CD4-positive, CD25-positive, alpha-beta regulatory T cell (primary cell): Measurements from ENCODE around the gene SPDYE6. TPM values are rescaled to one million over a fixed set of nuclear protein-coding genes. Genes with fewer than 3 reads are reported as not detected.
"Not testable (repeated sequence)": the region's sequence is repeated elsewhere in the genome, so short reads cannot be mapped to it uniquely, and the experiment has no call there.

Experiments used
- ATAC-seq, 2 donors: fragments of 150-1000 bp; cut with Tn5 transposase; one replicate each; pipeline ENCODE4 v1.10.0; 2021; ENCODE audit warnings: low read depth in 2 of 2, moderate number of reproducible peaks in 2 of 2, moderate library complexity in 1 of 2
- DNase-seq, 3 donors: peaks; one replicate each; pipeline versions ENCODE4 v3.0.0 to v3.0.0-alpha.2; 2012 to 2022; ENCODE audit warnings: mixed read lengths in 1 of 3
- H3K27ac ChIP-seq: one replicate; pipeline ENCODE4 v1.7.0; 2013; ENCODE audit warnings: mild to moderate bottlenecking, low read length; ENCODE audit not compliant: insufficient read depth, poor library complexity, severe bottlenecking
- H3K27me3 ChIP-seq: one replicate; pipeline ENCODE4 v1.7.0; 2013; ENCODE audit warnings: low read length; ENCODE audit not compliant: control insufficient read depth, insufficient read depth
- H3K36me3 ChIP-seq: one replicate; pipeline ENCODE4 v1.7.0; 2013; ENCODE audit warnings: mild to moderate bottlenecking, low read length, moderate library complexity; ENCODE audit not compliant: control insufficient read depth, insufficient read depth
- H3K4me1 ChIP-seq: 2 replicates; pipeline ENCODE4 v1.7.0; 2013; ENCODE audit warnings: mild to moderate bottlenecking, low read length; ENCODE audit not compliant: insufficient read depth, control insufficient read depth, poor library complexity, severe bottlenecking
- H3K4me3 ChIP-seq: one replicate; pipeline ENCODE4 v1.7.0; 2013; ENCODE audit warnings: low read depth, mild to moderate bottlenecking, low read length, moderate library complexity
- H3K9me3 ChIP-seq, 2 experiments: 1 replicate in 1 of 2; 2 replicates in 1 of 2; pipeline ENCODE4 v1.7.0; 2013; ENCODE audit warnings: low read length in 2 of 2, mild to moderate bottlenecking in 1 of 2, moderate library complexity in 1 of 2; ENCODE audit not compliant: control insufficient read depth in 2 of 2
- H3K27ac Mint-ChIP-seq, 3 donors: one replicate each; pipeline ENCODE4 v1.8.0; 2020 to 2022; ENCODE audit warnings: mild to moderate bottlenecking in 3 of 3, mixed read lengths in 3 of 3, moderate library complexity in 2 of 3
- H3K27me3 Mint-ChIP-seq: one replicate; pipeline ENCODE4 v1.8.0; 2022; ENCODE audit warnings: mild to moderate bottlenecking, mixed read lengths
- H3K36me3 Mint-ChIP-seq: one replicate; pipeline ENCODE4 v1.8.0; 2020; ENCODE audit warnings: mixed read lengths
- H3K4me1 Mint-ChIP-seq, 4 donors: one replicate each; pipeline ENCODE4 v1.8.0; 2020 to 2022; ENCODE audit warnings: mixed read lengths in 4 of 4, mild to moderate bottlenecking in 1 of 4
- H3K4me3 Mint-ChIP-seq, 4 donors: one replicate each; pipeline ENCODE4 v1.8.0; 2020 to 2022; ENCODE audit warnings: mild to moderate bottlenecking in 4 of 4, mixed read lengths in 4 of 4, moderate library complexity in 3 of 4
- H3K9me3 Mint-ChIP-seq, 7 donors: one replicate each; pipeline ENCODE4 v1.8.0; 2020 to 2022; ENCODE audit warnings: mixed read lengths in 7 of 7, mild to moderate bottlenecking in 3 of 7, moderate library complexity in 2 of 7
- polyA plus RNA-seq, 4 donors: library from polyadenylated mRNA; unstranded; fragments of 300-500 nt; fragmentation: Illumina TruSeq; gene quantifications; one replicate each; pipeline ENCODE4 v1.2.3, GENCODE V29; 2021
- total RNA-seq: library from RNA; stranded (reverse); gene quantifications from one replicate; pipeline ENCODE4 v1.2.3, GENCODE V29; 2022

The SPDYE6 gene, protein sequence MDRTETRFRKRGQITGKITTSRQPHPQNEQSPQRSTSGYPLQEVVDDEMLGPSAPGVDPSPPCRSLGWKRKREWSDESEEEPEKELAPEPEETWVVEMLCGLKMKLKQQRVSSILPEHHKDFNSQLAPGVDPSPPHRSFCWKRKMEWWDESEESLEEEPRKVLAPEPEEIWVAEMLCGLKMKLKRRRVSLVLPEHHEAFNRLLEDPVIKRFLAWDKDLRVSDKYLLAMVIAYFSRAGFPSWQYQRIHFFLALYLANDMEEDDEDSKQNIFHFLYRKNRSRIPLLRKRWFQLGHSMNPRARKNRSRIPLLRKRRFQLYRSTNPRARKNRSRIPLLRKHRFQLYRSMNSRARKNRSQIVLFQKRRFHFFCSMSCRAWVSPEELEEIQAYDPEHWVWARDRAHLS
- total RNA-seq (not detected), polyA plus RNA-seq (under 1 TPM in 2 of 4 donors, not detected in 2; 0.16 to 0.22 TPM)

DNA sequence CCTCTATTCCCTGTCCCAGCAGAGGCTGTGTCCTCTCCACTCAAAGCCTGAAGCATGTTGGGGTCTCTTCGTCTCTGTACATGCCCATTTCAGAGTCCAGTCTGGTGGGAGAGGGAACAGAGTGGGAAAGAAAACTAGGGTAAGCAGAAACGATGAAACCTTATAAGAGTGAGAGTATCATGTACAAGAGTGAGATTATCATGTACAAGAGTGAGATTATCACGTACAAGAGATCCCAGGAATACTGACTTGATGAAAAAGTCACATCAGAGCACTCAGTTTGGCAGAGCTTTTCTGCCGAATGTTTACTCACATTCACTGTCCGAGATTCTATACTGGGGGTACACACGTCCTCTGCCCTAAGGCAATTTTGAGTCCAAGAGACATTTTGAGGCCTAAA lies at the start of gene SPDYE6:
Gene SPDYE6, minus strand, starts transcription at position 101 of the 400 bp plus-strand sequence. CDS start 421 bp downstream, outside the sequence.
- H3K27me3 ChIP-seq, DNase-seq, H3K27ac Mint-ChIP-seq, ATAC-seq, H3K27ac ChIP-seq, H3K4me1 ChIP-seq, H3K36me3 Mint-ChIP-seq, H3K9me3 ChIP-seq, H3K36me3 ChIP-seq, H3K4me3 ChIP-seq, H3K9me3 Mint-ChIP-seq, H3K27me3 Mint-ChIP-seq, H3K4me3 Mint-ChIP-seq, H3K4me1 Mint-ChIP-seq: not testable (repeated sequence)

DNA sequence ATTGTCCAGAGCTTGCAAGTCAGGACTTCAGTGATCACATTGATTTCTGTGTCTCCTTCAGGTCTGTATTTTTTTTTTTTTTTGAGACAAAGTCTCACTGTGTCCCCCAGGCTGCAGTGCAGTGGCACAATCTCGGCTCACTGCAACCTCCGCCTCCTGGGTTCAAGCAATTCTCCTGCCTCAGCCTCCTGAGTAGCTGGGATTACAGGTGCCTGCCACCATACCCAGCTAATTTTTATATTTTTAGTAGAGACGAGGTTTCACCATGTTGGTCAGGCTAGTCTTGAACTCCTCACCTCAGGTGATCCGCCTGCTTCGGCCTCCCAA lies 48.6 kb upstream of the SPDYE6 start:
- not testable (repeated sequence) for H3K27ac Mint-ChIP-seq, H3K9me3 ChIP-seq, H3K9me3 Mint-ChIP-seq, H3K27ac ChIP-seq, H3K27me3 Mint-ChIP-seq, H3K4me3 ChIP-seq, DNase-seq, H3K4me1 ChIP-seq, H3K27me3 ChIP-seq, ATAC-seq
- H3K36me3 ChIP-seq: peaks cover 85% of the 10 kb centered on the region
- H3K36me3 Mint-ChIP-seq: peaks cover 46% of the 10 kb centered on the region
- peaks cover 6 to 11% (median 8%) of the 10 kb centered on the region in 4 donors for H3K4me1 Mint-ChIP-seq
- H3K4me3 Mint-ChIP-seq: peak overlapping the region in 1 of 4 donors; percentile 74

DNA sequence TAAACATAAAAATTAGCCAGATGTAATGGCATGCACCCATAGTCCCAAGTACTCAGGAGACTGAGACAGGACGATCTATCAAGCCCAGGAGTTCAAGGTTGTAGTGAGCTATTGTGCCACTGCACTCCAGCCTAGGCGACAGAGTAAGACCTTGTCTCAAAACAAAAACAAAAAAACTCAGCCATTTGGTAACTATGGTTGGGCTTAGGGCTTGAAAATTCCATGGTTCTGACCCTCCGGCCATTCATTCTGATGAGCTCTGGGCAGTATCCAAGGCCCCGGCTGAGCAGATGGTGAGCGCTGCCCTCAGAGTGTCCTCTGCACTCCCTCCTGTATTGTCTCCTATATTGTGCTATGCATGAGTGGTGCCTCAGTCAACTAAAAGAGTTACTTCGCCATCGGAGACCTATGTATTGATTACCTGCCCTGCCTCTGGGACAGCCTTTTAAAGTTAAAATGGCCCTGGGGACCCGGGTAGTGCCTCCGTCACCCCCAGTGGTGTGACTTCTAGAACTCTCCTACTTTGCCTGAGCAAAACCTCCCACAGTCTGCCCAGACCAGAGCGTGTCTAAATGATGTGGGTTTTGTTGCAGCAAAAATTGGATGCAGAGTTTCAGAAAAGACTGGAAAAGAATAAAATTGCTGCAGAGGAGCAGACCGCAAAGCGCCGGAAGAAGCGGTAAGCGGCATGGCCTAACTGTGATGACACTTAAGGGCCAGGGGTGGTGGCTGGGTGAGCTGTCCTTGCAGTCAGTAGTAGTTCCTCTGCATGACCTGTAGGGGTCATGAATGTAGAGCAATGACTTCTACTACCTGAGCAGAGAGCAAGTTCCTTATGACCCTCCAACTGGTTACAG lies 48.0 kb upstream of the SPDYE6 start:
- DNase-seq (peak; percentile 30 to 79 (median 67)), ATAC-seq (peak; percentile 95 to 97)
- H3K36me3 ChIP-seq: peaks cover 82% of the 10 kb centered on the region
- Mint-ChIP-seq H3K9me3 (no peaks in the 10 kb centered on the region), H3K27me3 (no peaks in the 10 kb centered on the region), H3K36me3 (peaks cover 42% of the 10 kb centered on the region), H3K4me1 (peaks cover 6 to 11% (median 8%) of the 10 kb centered on the region in 4 donors), H3K4me3 (peak overlapping the region in 2 of 4 donors; percentile 74 to 78), H3K27ac (no peak overlapping the region)
- no peaks in the 10 kb centered on the region for H3K27me3 ChIP-seq
- no peak overlapping the region for H3K4me3 ChIP-seq
- H3K27ac ChIP-seq: no peak overlapping the region
- no peaks in the 10 kb centered on the region for H3K9me3 ChIP-seq
- H3K4me1 ChIP-seq: no peaks in the 10 kb centered on the region

- peaks cover 38% of the 10 kb centered on the region for H3K36me3 Mint-ChIP-seq
These were observed 47.3 kb upstream of the SPDYE6 start for GRCh38 chr7:102403563-102403962.

DNA sequence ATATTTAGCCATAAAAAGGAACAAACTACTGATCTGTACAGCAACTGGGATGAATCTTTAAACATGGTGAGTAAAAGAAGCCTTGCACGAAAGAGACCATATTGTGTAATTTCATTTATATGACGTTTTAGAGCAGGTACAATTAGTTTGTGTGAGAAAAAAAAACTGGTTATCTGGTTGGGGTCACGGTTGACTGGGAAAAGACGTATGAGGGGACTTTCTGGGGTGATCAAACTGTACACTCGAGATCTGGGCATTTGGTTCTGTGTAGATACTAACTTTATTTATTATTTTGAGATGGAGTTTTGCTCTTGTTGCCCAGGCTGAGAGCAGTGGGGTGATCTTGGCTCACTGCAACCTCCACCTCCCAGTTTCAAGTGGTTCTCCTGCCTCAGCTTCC lies 44.1 kb upstream of the SPDYE6 start:
- Histone ChIP-seq H3K27me3 (no peaks in the 10 kb centered on the region), H3K4me3 (no peak overlapping the region), H3K9me3 (no peaks in the 10 kb centered on the region), H3K4me1 (peaks cover 15% of the 10 kb centered on the region), H3K27ac (no peak overlapping the region), H3K36me3 (peaks cover 56% of the 10 kb centered on the region)
- DNase-seq: no peak
- no peaks in the 10 kb centered on the region for H3K9me3 Mint-ChIP-seq
- peak overlapping the region in 1 of 3 donors; percentile 53 for H3K27ac Mint-ChIP-seq
- peaks cover 18% of the 10 kb centered on the region for H3K36me3 Mint-ChIP-seq
- H3K4me3 Mint-ChIP-seq: peak overlapping the region in 1 of 4 donors; percentile 58
- ATAC-seq: no peak
- H3K4me1 Mint-ChIP-seq: peaks cover 11 to 38% (median 21%) of the 10 kb centered on the region in 4 donors
- no peaks in the 10 kb centered on the region for H3K27me3 Mint-ChIP-seq

More at GRCh38 chr7:102403563-102403962, 47.3 kb upstream of the SPDYE6 start:
- ATAC-seq (no peak), DNase-seq (no peak)
- H3K4me3 ChIP-seq: no peak overlapping the region
- no peaks in the 10 kb centered on the region for H3K4me1 ChIP-seq
- H3K27ac Mint-ChIP-seq: peak overlapping the region in 1 of 3 donors; percentile 64
- peaks cover 6 to 11% (median 8%) of the 10 kb centered on the region in 4 donors for H3K4me1 Mint-ChIP-seq
- H3K9me3 Mint-ChIP-seq: no peaks in the 10 kb centered on the region
- H3K27me3 Mint-ChIP-seq: no peaks in the 10 kb centered on the region
- peaks cover 87% of the 10 kb centered on the region for H3K36me3 ChIP-seq
- no peaks in the 10 kb centered on the region for H3K9me3 ChIP-seq
- H3K4me3 Mint-ChIP-seq: no peak overlapping the region
- no peak overlapping the region for H3K27ac ChIP-seq
- H3K27me3 ChIP-seq: no peaks in the 10 kb centered on the region

DNA sequence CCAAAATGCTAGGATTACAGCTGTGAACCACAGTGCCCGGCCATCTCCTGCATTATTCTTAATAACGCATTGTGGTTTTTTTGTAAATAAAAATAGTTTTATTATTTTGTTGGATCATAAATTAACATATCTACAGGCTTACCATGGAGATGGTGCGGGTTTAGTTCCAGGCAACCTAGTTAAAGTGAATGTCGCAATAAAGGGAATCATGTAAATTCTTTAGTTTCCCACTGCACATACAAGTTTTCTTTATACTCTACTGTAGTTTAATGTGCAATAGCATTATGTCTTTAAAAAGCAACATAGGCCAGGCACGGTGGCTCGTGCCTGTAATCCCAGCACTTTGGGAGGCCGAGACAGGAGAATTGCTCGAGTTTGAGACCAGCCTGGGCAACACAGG lies 42.3 kb upstream of the SPDYE6 start:
- Mint-ChIP-seq H3K36me3 (peaks cover 9% of the 10 kb centered on the region), H3K4me1 (peaks cover 11 to 32% (median 15%) of the 10 kb centered on the region in 4 donors), H3K27ac (no peak overlapping the region), H3K9me3 (no peaks in the 10 kb centered on the region), H3K4me3 (peak overlapping the region in 2 of 4 donors; percentile 30 to 91), H3K27me3 (no peaks in the 10 kb centered on the region)
- Histone ChIP-seq H3K4me3 (no peak overlapping the region), H3K27me3 (no peaks in the 10 kb centered on the region), H3K4me1 (peaks cover 18% of the 10 kb centered on the region), H3K27ac (no peak overlapping the region), H3K36me3 (peaks cover 44% of the 10 kb centered on the region), H3K9me3 (no peaks in the 10 kb centered on the region)
- ATAC-seq (no peak), DNase-seq (no peak)

DNA sequence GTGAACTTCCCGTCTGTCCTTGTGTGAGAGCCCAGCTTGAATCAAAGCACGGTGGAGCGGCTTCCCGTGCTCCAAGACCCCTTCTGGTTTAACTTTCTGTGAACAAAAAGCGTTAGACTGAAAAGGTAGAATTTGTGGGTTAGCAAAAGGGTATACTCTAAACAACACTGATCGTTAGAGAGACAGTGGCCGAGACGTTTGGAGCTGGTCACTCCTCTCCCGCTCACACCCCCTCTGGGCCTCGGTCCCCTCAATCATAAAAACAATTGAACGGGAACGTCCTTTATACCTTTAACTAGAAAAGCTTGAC lies 40.4 kb upstream of the SPDYE6 start:
- H3K4me1 ChIP-seq: peaks cover 18% of the 10 kb centered on the region
- H3K27ac Mint-ChIP-seq: peak overlapping the region; percentile 94 to 98 (median 96)
- no peak for ATAC-seq
- H3K27me3 ChIP-seq: no peaks in the 10 kb centered on the region
- DNase-seq: no peak
- peaks cover 11% of the 10 kb centered on the region for H3K36me3 Mint-ChIP-seq
- peak overlapping the region; percentile 97 for H3K4me3 ChIP-seq
- H3K27me3 Mint-ChIP-seq: no peaks in the 10 kb centered on the region
- peaks cover 25% of the 10 kb centered on the region for H3K36me3 ChIP-seq
- peak overlapping the region; percentile 85 for H3K27ac ChIP-seq
- H3K9me3 Mint-ChIP-seq: no peaks in the 10 kb centered on the region
- H3K4me3 Mint-ChIP-seq: peak overlapping the region; percentile 91 to 99 (median 98)
- peaks cover 11 to 29% (median 17%) of the 10 kb centered on the region in 4 donors for H3K4me1 Mint-ChIP-seq
- no peaks in the 10 kb centered on the region for H3K9me3 ChIP-seq
